ENCODE data around the gene FUT1. TPM values are rescaled to one million over a fixed set of nuclear protein-coding genes. Genes with fewer than 3 reads are reported as not detected.
A peak's percentile ranks its signal among the peaks of the same experiment; 100 is the strongest.

The FUT1 gene
- total and polyA plus RNA-seq, 11 donors, result 1.8 to 6.2 (median 2.7) TPM

GRCh38 chr19:48784527-48784926 is 32.1 kb upstream of the FUT1 start:
- Histone ChIP-seq H3K27me3 (no peaks in the 10 kb centered on the region), H3K4me3 (no peak overlapping the region), H3K27ac (no peak overlapping the region), H3K4me1 (peaks cover 0 to 26% (median 8%) of the 10 kb centered on the region in 12 donors), H3K9me3 (no peaks in the 10 kb centered on the region), H3K36me3 (no peaks in the 10 kb centered on the region)
- 59 to 74% (median 66%) methylated on average over 5 of the region's 5 CpGs for WGBS, 4 donors
- TF ChIP-seq POLR2A (IDR thresholded peaks at IDR 0.05) (no peak), CTCF (IDR thresholded peaks at IDR 0.05) (peak in 6 of 12 donors; percentile 19 to 45 (median 33))
- ATAC-seq (no peak), DNase-seq (no peak)
- intact Hi-C loops (cut with DNase I), result loop anchor here in 5 of 10 donors (2.0 to 10.0 kb wide), 4 partner anchors 107 to 138 kb away; partner anchors contain the start of genes CA11 (in 2 of the 5) and NTN5 (in 2 of the 5)

- no peak for DNase-seq
- intact Hi-C loops (cut with DNase I), result loop anchor here in 4 of 10 donors (5.0 to 10.0 kb wide), 3 partner anchors 104 to 134 kb away; partner anchors contain the start of genes NTN5 (in 2 of the 4) and CA11 (in 1 of the 4)
- TF ChIP-seq POLR2A (IDR thresholded peaks at IDR 0.05) (no peak), CTCF (IDR thresholded peaks at IDR 0.05) (no peak)
- ATAC-seq, result peak in 2 of 4 donors; percentile 18 to 30
- Histone ChIP-seq H3K4me3 (no peak overlapping the region), H3K27ac (peak overlapping the region in 10 of 12 donors; percentile 6 to 83 (median 61)), H3K4me1 (peaks cover 0 to 26% (median 8%) of the 10 kb centered on the region in 12 donors), H3K36me3 (no peaks in the 10 kb centered on the region), H3K9me3 (no peaks in the 10 kb centered on the region), H3K27me3 (no peaks in the 10 kb centered on the region)
- 58 to 71% (median 66%) methylated on average over 14 of the region's 14 CpGs for WGBS, 4 donors
These were observed 28.4 kb upstream of the FUT1 start for GRCh38 chr19:48780631-48781391.

- H3K9me3 ChIP-seq, result no peaks in the 10 kb centered on the region
- DNase-seq, result no peak
- no peak for ATAC-seq
- no peaks in the 10 kb centered on the region for H3K36me3 ChIP-seq
- 55 to 83% (median 69%) methylated on average over 1 of the region's 1 CpG for WGBS, 4 donors
- intact Hi-C loops (cut with DNase I), result loop anchor here in 5 of 10 donors (5.0 to 10.0 kb wide), 3 partner anchors 102 to 132 kb away; partner anchors contain the start of genes NTN5 (in 3 of the 5) and CA11 (in 1 of the 5)
- no peak overlapping the region for H3K27ac ChIP-seq
- no peak overlapping the region for H3K4me3 ChIP-seq
- H3K27me3 ChIP-seq, result no peaks in the 10 kb centered on the region
- H3K4me1 ChIP-seq, result peaks cover 0 to 26% (median 8%) of the 10 kb centered on the region in 12 donors
- TF ChIP-seq POLR2A (IDR thresholded peaks at IDR 0.05) (no peak), CTCF (IDR thresholded peaks at IDR 0.05) (no peak)
These were observed 27.2 kb upstream of the FUT1 start for GRCh38 chr19:48779636-48780035.

- intact Hi-C loops (cut with DNase I), result loop anchor here in 1 of 10 donors (10.0 kb wide), 1 partner anchor 103 kb away; the partner anchor contains the start of gene NTN5
- Histone ChIP-seq H3K9me3 (no peaks in the 10 kb centered on the region), H3K4me1 (peaks cover 0 to 26% (median 9%) of the 10 kb centered on the region in 12 donors), H3K27me3 (no peaks in the 10 kb centered on the region), H3K4me3 (no peak overlapping the region), H3K27ac (no peak overlapping the region), H3K36me3 (no peaks in the 10 kb centered on the region)
- no peak for DNase-seq
- no peak for TF ChIP-seq CTCF (IDR thresholded peaks at IDR 0.05)
- TF ChIP-seq POLR2A (IDR thresholded peaks at IDR 0.05), result no peak
- WGBS, 4 donors, result 90 to 95% (median 92%) methylated on average over 11 to 12 of the region's 12 CpGs
- ATAC-seq, result no peak
These were observed 25.3 kb upstream of the FUT1 start for GRCh38 chr19:48777720-48778119.

Measured in heart left ventricle (tissue), 16 donors.